ENCODE measurements around the gene KCNK2.

KCNK2 gene

DNA sequence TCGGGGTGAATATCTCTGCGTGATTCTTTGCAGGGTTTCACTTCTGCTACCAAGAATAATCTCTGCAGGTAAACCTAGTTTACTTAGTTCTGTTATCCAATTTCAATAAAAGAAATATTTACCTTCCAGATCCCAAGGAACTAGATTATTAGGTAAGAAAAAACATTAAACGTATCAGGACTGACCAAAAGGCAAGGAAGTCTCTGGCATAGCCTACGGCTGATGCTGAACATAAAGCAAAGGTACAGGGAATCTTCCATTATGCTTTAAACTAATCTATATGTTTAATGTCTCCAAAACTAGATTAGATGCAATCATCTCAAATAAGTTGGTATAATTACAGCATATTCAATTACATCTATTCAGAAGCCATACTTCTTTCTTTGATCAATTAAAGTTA is 168.9 kb downstream of the KCNK2 start:
- Histone ChIP-seq H3K27ac (ENCODE audit: low read length) (no peak overlapping the region), H3K9me3 (ENCODE audit: control insufficient read depth in 2 of 2, low read length in 2 of 2) (peaks cover 0 to 2% of the 10 kb centered on the region in 2 donors), H3K36me3 (ENCODE audit: control insufficient read depth in 2 of 2, insufficient read depth in 2 of 2, low read length in 2 of 2) (no peaks in the 10 kb centered on the region), H3K27me3 (ENCODE audit: control insufficient read depth in 1 of 2, insufficient read depth in 2 of 2, low read length in 2 of 2) (no peaks in the 10 kb centered on the region), H3K9ac (ENCODE audit: low read length in 2 of 2) (no peak overlapping the region), H3K4me3 (ENCODE audit: low read length in 2 of 2) (no peak overlapping the region), H3K4me1 (ENCODE audit: control insufficient read depth, insufficient read depth, low read length) (no peaks in the 10 kb centered on the region)

DNA sequence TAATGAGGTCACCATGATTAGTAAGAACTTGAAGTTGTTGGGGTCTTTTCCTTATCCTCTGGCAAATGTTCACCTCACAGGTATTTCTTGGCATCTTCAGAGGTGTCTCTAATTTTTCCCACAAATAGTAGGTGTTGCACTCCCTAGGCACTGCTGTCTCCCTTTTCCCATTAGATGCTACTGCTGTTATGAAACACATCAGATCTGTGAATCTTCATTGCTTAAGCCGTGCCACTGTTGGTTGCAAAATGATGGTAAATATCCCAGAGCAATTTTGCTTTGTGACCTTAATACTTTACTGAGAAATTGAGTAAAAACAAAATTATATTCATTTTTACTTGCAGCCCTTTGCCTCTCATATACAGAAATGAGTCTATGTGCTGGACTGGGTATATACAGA is 169.6 kb downstream of the KCNK2 start:
- Histone ChIP-seq H3K36me3 (ENCODE audit: control insufficient read depth in 2 of 2, insufficient read depth in 2 of 2, low read length in 2 of 2) (no peaks in the 10 kb centered on the region), H3K27ac (ENCODE audit: low read length) (no peak overlapping the region), H3K27me3 (ENCODE audit: control insufficient read depth in 1 of 2, insufficient read depth in 2 of 2, low read length in 2 of 2) (no peaks in the 10 kb centered on the region), H3K9me3 (ENCODE audit: control insufficient read depth in 2 of 2, low read length in 2 of 2) (peaks cover 0 to 2% of the 10 kb centered on the region in 2 donors), H3K9ac (ENCODE audit: low read length in 2 of 2) (no peak overlapping the region), H3K4me3 (ENCODE audit: low read length in 2 of 2) (no peak overlapping the region), H3K4me1 (ENCODE audit: control insufficient read depth, insufficient read depth, low read length) (no peaks in the 10 kb centered on the region)

DNA sequence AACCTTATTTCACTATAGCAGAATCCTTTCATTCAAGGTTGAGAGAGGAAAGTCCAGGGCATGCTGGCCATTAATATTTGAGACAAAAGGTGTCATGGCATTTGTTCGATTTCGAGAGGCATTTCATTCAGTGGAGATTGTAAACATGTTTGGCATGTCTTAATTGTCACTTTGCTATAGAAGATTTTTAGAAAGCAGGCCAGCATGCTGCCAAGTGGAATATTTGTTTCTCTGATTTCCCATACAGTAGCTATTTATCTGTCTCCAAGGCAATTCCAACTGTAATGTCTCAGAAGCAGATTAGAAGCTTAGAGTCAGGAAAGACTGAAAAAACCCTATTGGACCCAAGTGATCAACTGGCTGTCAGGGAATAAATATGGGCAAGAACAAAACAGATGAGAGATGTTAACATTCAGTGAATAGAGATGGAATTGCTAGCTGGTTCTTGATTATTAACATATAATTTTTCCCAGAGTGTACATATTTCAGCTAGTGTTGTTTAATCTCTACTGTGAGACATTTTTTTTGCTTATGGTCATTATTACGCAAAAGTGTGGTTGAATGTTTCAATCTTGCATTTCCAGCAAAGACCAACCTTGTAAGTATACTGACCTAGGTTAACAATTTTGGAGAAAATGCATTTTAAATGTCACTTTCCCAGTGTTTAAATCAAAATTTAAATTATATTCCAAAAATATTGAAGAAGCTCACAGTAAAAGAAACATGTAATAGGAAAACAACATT is 174.6 kb downstream of the KCNK2 start:
- Histone ChIP-seq H3K36me3 (ENCODE audit: control insufficient read depth in 2 of 2, insufficient read depth in 2 of 2, low read length in 2 of 2) (no peaks in the 10 kb centered on the region), H3K9me3 (ENCODE audit: control insufficient read depth in 2 of 2, low read length in 2 of 2) (no peaks in the 10 kb centered on the region), H3K27me3 (ENCODE audit: control insufficient read depth in 1 of 2, insufficient read depth in 2 of 2, low read length in 2 of 2) (no peaks in the 10 kb centered on the region), H3K4me3 (ENCODE audit: low read length in 2 of 2) (no peak overlapping the region), H3K4me1 (ENCODE audit: control insufficient read depth, insufficient read depth, low read length) (no peaks in the 10 kb centered on the region), H3K27ac (ENCODE audit: low read length) (no peak overlapping the region), H3K9ac (ENCODE audit: low read length in 2 of 2) (no peak overlapping the region)

DNA sequence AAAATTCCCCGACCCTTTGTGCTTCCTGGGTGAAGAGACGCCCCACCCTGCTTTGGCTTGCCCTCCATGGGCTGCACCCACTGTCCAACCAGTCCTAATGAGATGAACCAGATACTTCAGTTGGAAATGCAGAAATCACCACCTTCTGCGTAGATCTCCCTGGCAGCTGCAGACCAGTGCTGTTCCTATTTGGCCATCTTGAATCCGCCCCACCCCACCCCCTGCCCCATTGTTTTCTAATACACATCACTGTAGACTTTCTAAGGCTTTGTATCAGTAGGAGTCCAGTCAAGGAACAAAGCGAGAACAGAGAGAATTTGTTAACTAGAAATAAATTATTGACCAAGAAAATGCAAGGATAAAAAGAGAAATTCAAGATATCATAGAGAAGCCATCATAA is 178.2 kb downstream of the KCNK2 start:
- Histone ChIP-seq H3K27me3 (ENCODE audit: control insufficient read depth in 1 of 2, insufficient read depth in 2 of 2, low read length in 2 of 2) (no peaks in the 10 kb centered on the region), H3K4me1 (ENCODE audit: control insufficient read depth, insufficient read depth, low read length) (no peaks in the 10 kb centered on the region), H3K4me3 (ENCODE audit: low read length in 2 of 2) (no peak overlapping the region), H3K9me3 (ENCODE audit: control insufficient read depth in 2 of 2, low read length in 2 of 2) (no peaks in the 10 kb centered on the region), H3K36me3 (ENCODE audit: control insufficient read depth in 2 of 2, insufficient read depth in 2 of 2, low read length in 2 of 2) (no peaks in the 10 kb centered on the region), H3K9ac (ENCODE audit: low read length in 2 of 2) (no peak overlapping the region), H3K27ac (ENCODE audit: low read length) (no peak overlapping the region)

DNA sequence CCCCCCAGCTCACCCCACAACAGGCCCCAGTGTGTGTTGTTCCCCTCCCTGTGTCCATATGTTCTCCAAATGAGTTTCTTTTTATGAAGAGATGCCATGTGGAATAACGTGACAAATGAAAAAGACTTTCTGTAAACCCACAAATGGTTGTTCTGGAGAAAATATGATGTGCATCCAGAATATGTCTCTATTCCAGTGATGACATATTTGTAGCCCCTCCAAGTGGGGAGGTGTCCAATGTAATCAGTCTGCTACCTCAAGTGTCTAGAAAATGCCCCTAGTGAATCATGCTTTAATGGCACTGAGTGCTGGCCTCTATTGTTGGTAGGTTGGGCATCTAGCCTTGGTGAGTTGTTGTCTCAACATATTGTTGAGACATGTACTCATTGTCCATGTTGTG is 179.6 kb downstream of the KCNK2 start:
- no peaks in the 10 kb centered on the region for H3K9me3 ChIP-seq (ENCODE audit: control insufficient read depth in 2 of 2, low read length in 2 of 2)
- no peaks in the 10 kb centered on the region for H3K4me1 ChIP-seq (ENCODE audit: control insufficient read depth, insufficient read depth, low read length)
- H3K27ac ChIP-seq (ENCODE audit: low read length): no peak overlapping the region

DNA sequence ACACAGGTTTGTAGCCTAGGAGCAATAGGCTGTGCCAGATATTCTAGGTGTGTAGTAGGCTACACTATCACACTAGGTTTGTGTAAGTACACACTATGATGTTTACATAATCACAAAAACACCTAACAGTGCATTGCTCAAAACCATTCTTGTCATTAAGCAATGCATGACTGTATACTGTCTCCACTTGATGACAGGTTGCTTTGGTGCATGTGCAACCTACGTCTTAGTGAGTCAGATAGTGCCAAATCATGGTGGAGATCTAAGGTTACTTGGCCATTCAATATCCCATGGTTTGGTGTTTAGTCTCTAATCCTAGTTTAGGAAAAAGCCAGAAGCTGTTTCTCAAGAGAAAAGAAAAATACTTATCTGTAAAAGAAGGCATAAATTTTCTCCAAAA is 181.1 kb downstream of the KCNK2 start:
- Histone ChIP-seq H3K27me3 (ENCODE audit: control insufficient read depth in 1 of 2, insufficient read depth in 2 of 2, low read length in 2 of 2) (no peaks in the 10 kb centered on the region), H3K4me1 (ENCODE audit: control insufficient read depth, insufficient read depth, low read length) (no peaks in the 10 kb centered on the region), H3K36me3 (ENCODE audit: control insufficient read depth in 2 of 2, insufficient read depth in 2 of 2, low read length in 2 of 2) (no peaks in the 10 kb centered on the region), H3K4me3 (ENCODE audit: low read length in 2 of 2) (no peak overlapping the region), H3K9me3 (ENCODE audit: control insufficient read depth in 2 of 2, low read length in 2 of 2) (no peaks in the 10 kb centered on the region), H3K27ac (ENCODE audit: low read length) (no peak overlapping the region), H3K9ac (ENCODE audit: low read length in 2 of 2) (no peak overlapping the region)

More for the DNA sequence above, 179.6 kb downstream of the KCNK2 start:
- no peaks in the 10 kb centered on the region for H3K27me3 ChIP-seq (ENCODE audit: control insufficient read depth in 1 of 2, insufficient read depth in 2 of 2, low read length in 2 of 2)
- H3K36me3 ChIP-seq (ENCODE audit: control insufficient read depth in 2 of 2, insufficient read depth in 2 of 2, low read length in 2 of 2): no peaks in the 10 kb centered on the region
- no peak overlapping the region for H3K4me3 ChIP-seq (ENCODE audit: low read length in 2 of 2)
- no peak overlapping the region for H3K9ac ChIP-seq (ENCODE audit: low read length in 2 of 2)

DNA sequence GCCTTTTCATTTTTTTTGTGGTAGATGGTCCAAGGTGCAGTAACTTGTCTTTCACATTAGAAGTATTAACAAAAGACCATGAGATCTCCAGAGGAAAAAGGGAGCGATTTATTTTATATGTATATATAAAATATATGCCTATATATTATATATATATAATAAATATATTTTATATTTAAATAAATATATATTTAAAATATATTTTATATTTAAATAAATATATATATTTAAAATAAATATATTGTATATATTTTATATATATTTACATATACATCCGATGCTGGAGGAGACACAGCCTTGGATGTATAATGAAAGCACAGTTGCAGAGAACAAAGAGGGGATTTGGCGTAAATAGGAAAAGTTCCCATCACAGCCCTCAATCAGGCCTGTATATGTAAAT is 182.1 kb downstream of the KCNK2 start:
- H3K9me3 ChIP-seq (ENCODE audit: control insufficient read depth in 2 of 2, low read length in 2 of 2): no peaks in the 10 kb centered on the region
- H3K4me1 ChIP-seq (ENCODE audit: control insufficient read depth, insufficient read depth, low read length): no peaks in the 10 kb centered on the region
- H3K9ac ChIP-seq (ENCODE audit: low read length in 2 of 2): no peak overlapping the region
- H3K27me3 ChIP-seq (ENCODE audit: control insufficient read depth in 1 of 2, insufficient read depth in 2 of 2, low read length in 2 of 2): no peaks in the 10 kb centered on the region
- H3K4me3 ChIP-seq (ENCODE audit: low read length in 2 of 2): no peak overlapping the region
- H3K36me3 ChIP-seq (ENCODE audit: control insufficient read depth in 2 of 2, insufficient read depth in 2 of 2, low read length in 2 of 2): no peaks in the 10 kb centered on the region
- no peak overlapping the region for H3K27ac ChIP-seq (ENCODE audit: low read length)

DNA sequence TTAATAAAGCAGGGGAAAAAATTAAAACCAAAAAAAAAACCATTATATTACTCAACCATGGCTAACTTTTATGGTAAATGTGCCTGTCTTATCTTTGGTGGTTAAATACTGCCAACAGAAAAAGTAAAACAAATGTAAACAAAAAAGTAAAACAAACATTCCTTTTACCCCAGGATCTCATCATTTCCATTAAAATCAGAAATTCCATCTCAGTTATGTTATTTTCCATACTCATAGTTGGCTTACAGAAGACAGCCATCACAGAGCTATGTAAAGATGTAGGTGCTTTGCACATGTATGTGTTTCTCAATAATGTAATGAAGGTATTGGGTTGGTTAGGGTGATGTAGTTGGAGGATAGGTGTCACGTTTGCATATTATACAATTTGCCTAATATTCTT is 185.0 kb downstream of the KCNK2 start:
- Histone ChIP-seq H3K27me3 (ENCODE audit: control insufficient read depth in 1 of 2, insufficient read depth in 2 of 2, low read length in 2 of 2) (no peaks in the 10 kb centered on the region), H3K4me1 (ENCODE audit: control insufficient read depth, insufficient read depth, low read length) (no peaks in the 10 kb centered on the region), H3K36me3 (ENCODE audit: control insufficient read depth in 2 of 2, insufficient read depth in 2 of 2, low read length in 2 of 2) (no peaks in the 10 kb centered on the region), H3K9me3 (ENCODE audit: control insufficient read depth in 2 of 2, low read length in 2 of 2) (no peaks in the 10 kb centered on the region), H3K4me3 (ENCODE audit: low read length in 2 of 2) (no peak overlapping the region), H3K27ac (ENCODE audit: low read length) (no peak overlapping the region), H3K9ac (ENCODE audit: low read length in 2 of 2) (no peak overlapping the region)

DNA sequence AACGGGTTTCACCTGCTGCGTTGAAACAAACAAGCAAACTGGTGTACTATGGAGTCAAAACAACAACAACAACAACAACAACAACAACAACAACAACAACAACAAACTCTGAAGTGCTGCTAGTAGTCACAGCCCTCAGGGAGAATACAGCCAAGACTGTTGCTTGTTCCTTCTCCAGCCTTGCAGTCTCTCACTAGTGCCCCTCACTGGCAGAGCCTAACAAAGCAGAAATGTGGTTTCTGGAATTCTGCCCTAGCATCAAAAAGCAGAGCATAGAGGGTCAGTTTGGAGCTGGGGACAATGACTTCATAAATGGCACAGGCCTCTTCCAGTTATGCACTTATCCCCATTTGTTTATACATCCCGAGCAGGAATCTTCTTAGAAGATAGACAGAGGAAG is 187.4 kb downstream of the KCNK2 start:
- H3K27me3 ChIP-seq (ENCODE audit: control insufficient read depth in 1 of 2, insufficient read depth in 2 of 2, low read length in 2 of 2): no peaks in the 10 kb centered on the region

DNA sequence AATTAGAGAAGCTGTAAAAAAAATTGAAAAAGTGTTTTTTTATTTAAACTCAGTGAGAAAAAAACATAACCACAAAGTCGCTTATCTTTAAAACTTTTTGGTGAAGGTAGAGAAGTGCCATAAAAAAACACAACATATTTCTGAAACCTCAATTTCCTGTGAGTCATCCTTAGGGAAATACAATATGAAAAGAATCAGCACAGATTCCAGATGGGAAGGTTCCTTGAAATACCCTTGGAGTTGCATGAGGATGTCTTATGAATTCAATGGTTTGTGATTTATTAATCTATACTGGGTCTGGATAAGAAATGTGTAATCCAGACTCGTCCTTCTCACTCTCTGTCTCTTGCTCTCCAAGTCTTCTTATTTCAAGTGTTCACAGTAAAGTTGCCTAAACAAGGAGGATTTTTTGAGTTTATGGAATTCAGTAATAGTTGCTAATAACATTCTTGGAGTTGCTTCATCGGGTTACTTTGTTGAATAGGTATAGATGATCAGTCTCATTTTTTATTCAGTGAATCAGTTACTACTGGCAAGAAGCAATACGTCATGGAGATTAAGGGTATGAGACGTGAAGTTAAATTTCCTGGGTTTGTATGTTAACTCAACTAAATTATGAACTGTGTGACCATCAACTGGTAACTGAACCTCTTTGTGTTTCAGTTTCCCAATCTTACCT is 191.4 kb downstream of the KCNK2 start:
- Histone ChIP-seq H3K9me3 (ENCODE audit: control insufficient read depth in 2 of 2, low read length in 2 of 2) (no peaks in the 10 kb centered on the region), H3K36me3 (ENCODE audit: control insufficient read depth in 2 of 2, insufficient read depth in 2 of 2, low read length in 2 of 2) (no peaks in the 10 kb centered on the region), H3K9ac (ENCODE audit: low read length in 2 of 2) (no peak overlapping the region), H3K27me3 (ENCODE audit: control insufficient read depth in 1 of 2, insufficient read depth in 2 of 2, low read length in 2 of 2) (no peaks in the 10 kb centered on the region), H3K4me3 (ENCODE audit: low read length in 2 of 2) (no peak overlapping the region), H3K4me1 (ENCODE audit: control insufficient read depth, insufficient read depth, low read length) (no peaks in the 10 kb centered on the region), H3K27ac (ENCODE audit: low read length) (no peak overlapping the region)

More for the DNA sequence above, 187.4 kb downstream of the KCNK2 start:
- Histone ChIP-seq H3K9ac (ENCODE audit: low read length in 2 of 2) (no peak overlapping the region), H3K27ac (ENCODE audit: low read length) (no peak overlapping the region), H3K4me3 (ENCODE audit: low read length in 2 of 2) (no peak overlapping the region), H3K36me3 (ENCODE audit: control insufficient read depth in 2 of 2, insufficient read depth in 2 of 2, low read length in 2 of 2) (no peaks in the 10 kb centered on the region), H3K9me3 (ENCODE audit: control insufficient read depth in 2 of 2, low read length in 2 of 2) (no peaks in the 10 kb centered on the region), H3K4me1 (ENCODE audit: control insufficient read depth, insufficient read depth, low read length) (no peaks in the 10 kb centered on the region)

DNA sequence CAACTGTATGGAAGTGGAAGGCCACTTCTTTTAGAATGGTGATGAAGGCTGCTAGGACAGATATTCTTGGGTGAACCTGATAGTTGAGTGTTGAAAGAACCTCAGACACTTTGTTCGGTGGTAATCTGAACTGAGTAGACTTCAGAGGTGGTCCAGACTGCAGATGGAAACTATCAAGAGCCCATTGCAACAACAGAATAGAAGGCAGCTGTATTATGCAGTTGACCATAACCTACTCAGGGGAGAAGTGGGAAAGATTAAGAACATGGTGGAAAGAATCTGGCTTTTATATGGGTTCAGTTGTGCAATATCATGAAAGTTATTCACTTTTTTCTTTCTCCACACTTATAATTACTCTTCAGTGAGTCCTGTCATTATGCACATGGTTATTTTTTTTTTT is 194.0 kb downstream of the KCNK2 start:
- Histone ChIP-seq H3K36me3 (ENCODE audit: control insufficient read depth in 2 of 2, insufficient read depth in 2 of 2, low read length in 2 of 2) (no peaks in the 10 kb centered on the region), H3K27me3 (ENCODE audit: control insufficient read depth in 1 of 2, insufficient read depth in 2 of 2, low read length in 2 of 2) (no peaks in the 10 kb centered on the region), H3K4me1 (ENCODE audit: control insufficient read depth, insufficient read depth, low read length) (no peaks in the 10 kb centered on the region), H3K9me3 (ENCODE audit: control insufficient read depth in 2 of 2, low read length in 2 of 2) (no peaks in the 10 kb centered on the region), H3K27ac (ENCODE audit: low read length) (no peak overlapping the region), H3K9ac (ENCODE audit: low read length in 2 of 2) (no peak overlapping the region), H3K4me3 (ENCODE audit: low read length in 2 of 2) (no peak overlapping the region)

Measured in stomach smooth muscle (tissue), 2 donors.